Effector memory CD8-positive, alpha-beta T cell (primary cell): ENCODE data around the gene MEIKIN.
A peak's percentile ranks its signal among the peaks of the same experiment; 100 is the strongest.

ENCODE experiments used
- ATAC-seq: fragments of 150-1000 bp; cut with Tn5 transposase; replicated peaks from 2 replicates; pipeline ENCODE4 v1.10.0; 2021; ENCODE audit warnings: mild to moderate bottlenecking, moderate library complexity
- DNase-seq, 3 experiments: peaks; one replicate each; pipeline ENCODE4 v3.0.0; 2021
- H3K27ac Mint-ChIP-seq, 2 donors: one replicate each; pipeline ENCODE4 v1.8.0; 2022; ENCODE audit warnings: mild to moderate bottlenecking in 2 of 2, mixed read lengths in 2 of 2, moderate library complexity in 2 of 2
- H3K27me3 Mint-ChIP-seq, 2 donors: one replicate each; pipeline ENCODE4 v1.8.0; 2022; ENCODE audit warnings: mixed read lengths in 2 of 2
- H3K36me3 Mint-ChIP-seq: one replicate; pipeline ENCODE4 v1.8.0; 2022; ENCODE audit warnings: mild to moderate bottlenecking, moderate library complexity, mixed read lengths; ENCODE audit not compliant: insufficient read depth
- H3K4me1 Mint-ChIP-seq, 2 donors: one replicate each; pipeline ENCODE4 v1.8.0; 2022; ENCODE audit warnings: low read depth in 2 of 2, mixed read lengths in 2 of 2
- H3K4me3 Mint-ChIP-seq, 2 donors: one replicate each; pipeline ENCODE4 v1.8.0; 2022; ENCODE audit warnings: mild to moderate bottlenecking in 2 of 2, mixed read lengths in 2 of 2, moderate library complexity in 2 of 2
- H3K9me3 Mint-ChIP-seq, 2 donors: one replicate each; pipeline ENCODE4 v1.8.0; 2022; ENCODE audit warnings: mixed read lengths in 2 of 2

The MEIKIN gene

GRCh38 chr5:131796793-131797693, 148.4 kb downstream of the MEIKIN start, which contains the start of gene FNIP1:
FNIP1 (minus strand) TSS chr5:131797017; CDS start chr5:131796921, 96 bp downstream.
- H3K27ac Mint-ChIP-seq, result peak within 1 kb of the TSS; percentile 97
- H3K4me1 Mint-ChIP-seq, result peaks cover 21 to 29% of the 10 kb centered on the region in 2 donors
- DNase-seq (peak; percentile 97 to 98 (median 97)), ATAC-seq (peak; percentile 91)
- peak within 1 kb of the TSS; percentile 92 to 97 for H3K4me3 Mint-ChIP-seq
- peaks cover 20% of the 10 kb centered on the region for H3K36me3 Mint-ChIP-seq
- no peaks in the 10 kb centered on the region for H3K9me3 Mint-ChIP-seq
- no peaks in the 10 kb centered on the region for H3K27me3 Mint-ChIP-seq

- Mint-ChIP-seq H3K9me3 (no peaks in the 10 kb centered on the region), H3K4me1 (peaks cover 22 to 33% of the 10 kb centered on the region in 2 donors), H3K36me3 (peaks cover 20% of the 10 kb centered on the region), H3K27ac (peak overlapping the region; percentile 97), H3K27me3 (no peaks in the 10 kb centered on the region), H3K4me3 (peak overlapping the region; percentile 92 to 97)
- peak; percentile 13 for ATAC-seq
- DNase-seq, result peak in 2 of 3 experiments; percentile 5 to 12
Observed at GRCh38 chr5:131795879-131796792, 149.3 kb downstream of the MEIKIN start.

DNA sequence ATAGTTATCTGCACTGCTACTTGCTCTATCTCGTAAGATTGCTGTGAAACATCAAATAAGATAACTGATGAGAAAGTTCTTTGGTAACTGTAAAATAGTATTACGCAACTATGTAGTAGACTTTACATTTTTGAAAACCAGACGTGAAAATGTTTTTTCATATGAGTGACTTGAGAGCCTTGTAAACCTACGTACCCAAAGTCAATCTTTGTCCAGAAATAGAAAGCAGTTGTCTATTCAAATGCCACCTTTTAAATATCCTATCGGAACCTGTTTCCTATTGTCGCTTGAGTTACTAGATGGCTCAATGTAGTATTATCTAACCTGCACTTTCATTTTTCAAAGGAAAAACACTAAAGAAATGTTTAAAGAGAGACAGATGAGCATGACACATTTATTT, 150.2 kb downstream of the MEIKIN start:
- Mint-ChIP-seq H3K36me3 (peaks cover 20% of the 10 kb centered on the region), H3K9me3 (no peaks in the 10 kb centered on the region), H3K4me3 (peak overlapping the region; percentile 92 to 97), H3K4me1 (peaks cover 27 to 41% of the 10 kb centered on the region in 2 donors), H3K27ac (peak overlapping the region in 1 of 2 donors; percentile 97), H3K27me3 (no peaks in the 10 kb centered on the region)
- DNase-seq, result no peak
- ATAC-seq, result no peak

DNA sequence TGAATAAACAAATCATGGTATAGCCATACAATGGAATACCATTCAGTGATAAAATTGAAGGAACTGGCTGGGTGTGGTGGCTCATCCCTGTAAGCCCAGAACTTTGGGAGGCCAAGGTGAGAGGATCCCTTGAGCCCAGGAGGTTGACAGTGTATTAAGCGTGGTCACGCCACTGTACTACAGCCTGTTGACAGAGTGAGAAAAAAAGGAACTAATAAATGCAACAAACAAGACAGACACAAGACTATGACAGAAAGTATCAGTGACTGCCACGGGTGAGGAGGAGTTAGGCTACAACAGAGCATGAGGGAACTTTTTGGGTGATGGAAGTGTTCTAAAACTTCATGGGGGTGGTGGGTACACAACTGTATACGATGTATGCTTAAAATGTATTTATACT, 150.9 kb downstream of the MEIKIN start:
- ATAC-seq, result no peak
- no peak for DNase-seq
- peaks cover 20% of the 10 kb centered on the region for H3K36me3 Mint-ChIP-seq
- peak overlapping the region; percentile 19 to 30 for H3K4me3 Mint-ChIP-seq
- no peaks in the 10 kb centered on the region for H3K27me3 Mint-ChIP-seq
- no peaks in the 10 kb centered on the region for H3K9me3 Mint-ChIP-seq
- H3K4me1 Mint-ChIP-seq, result peaks cover 29 to 45% of the 10 kb centered on the region in 2 donors
- H3K27ac Mint-ChIP-seq, result peak overlapping the region in 1 of 2 donors; percentile 97

DNA sequence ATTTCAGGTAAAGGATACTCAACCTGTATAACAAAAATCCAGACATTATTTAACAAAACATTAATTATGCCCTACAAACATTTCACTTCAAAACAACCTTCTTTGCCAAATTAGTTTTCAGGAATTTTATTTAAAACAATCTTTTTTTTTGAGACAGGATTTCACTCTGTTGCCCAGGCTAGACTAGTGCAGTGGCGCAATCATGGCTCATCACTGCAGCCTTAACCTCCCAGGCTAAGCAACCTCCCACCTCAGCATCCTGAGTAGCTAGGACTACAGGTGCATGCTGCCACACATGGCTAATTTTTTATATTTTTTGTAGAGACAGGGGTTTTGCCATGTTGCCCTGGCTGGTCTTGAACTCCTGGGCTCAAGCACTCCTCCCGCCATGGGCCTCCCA, 152.6 kb downstream of the MEIKIN start:
- no peak for DNase-seq
- Mint-ChIP-seq H3K4me3 (no peak overlapping the region), H3K27me3 (no peaks in the 10 kb centered on the region), H3K9me3 (no peaks in the 10 kb centered on the region), H3K27ac (no peak overlapping the region), H3K4me1 (peaks cover 33 to 50% of the 10 kb centered on the region in 2 donors), H3K36me3 (peaks cover 19% of the 10 kb centered on the region)
- no peak for ATAC-seq

- Mint-ChIP-seq H3K27ac (no peak overlapping the region), H3K36me3 (peaks cover 8% of the 10 kb centered on the region), H3K4me3 (no peak overlapping the region), H3K9me3 (no peaks in the 10 kb centered on the region), H3K4me1 (peaks cover 35 to 57% of the 10 kb centered on the region in 2 donors), H3K27me3 (no peaks in the 10 kb centered on the region)
- no peak for DNase-seq
- ATAC-seq, result no peak
Observed at GRCh38 chr5:131791866-131792265, 153.6 kb downstream of the MEIKIN start.

GRCh38 chr5:131790550-131790949, 154.9 kb downstream of the MEIKIN start:
- no peak overlapping the region for H3K4me3 Mint-ChIP-seq
- no peaks in the 10 kb centered on the region for H3K27me3 Mint-ChIP-seq
- no peaks in the 10 kb centered on the region for H3K9me3 Mint-ChIP-seq
- H3K4me1 Mint-ChIP-seq, result peaks cover 29 to 57% of the 10 kb centered on the region in 2 donors
- ATAC-seq (no peak), DNase-seq (no peak)
- H3K36me3 Mint-ChIP-seq, result no peaks in the 10 kb centered on the region
- H3K27ac Mint-ChIP-seq, result no peak overlapping the region

DNA sequence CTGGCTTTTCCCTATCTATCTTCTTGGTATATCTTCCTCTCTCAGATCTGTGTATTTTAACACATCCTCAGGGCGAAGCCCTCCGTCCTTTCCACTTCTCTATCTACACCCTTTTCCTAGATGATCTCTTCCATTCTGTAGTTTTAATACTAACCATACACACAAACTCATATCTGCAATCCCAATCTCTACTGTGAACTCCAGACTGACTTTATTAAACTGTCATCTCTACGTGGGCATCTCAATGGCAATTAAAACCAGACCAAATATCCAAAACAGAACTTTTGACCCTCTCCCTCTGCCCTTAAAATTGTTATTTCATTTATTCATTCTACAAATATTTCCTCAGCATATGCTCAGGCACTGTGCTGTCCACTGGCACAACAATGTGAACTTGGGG, 155.7 kb downstream of the MEIKIN start:
- Mint-ChIP-seq H3K4me1 (peaks cover 23 to 49% of the 10 kb centered on the region in 2 donors), H3K4me3 (no peak overlapping the region), H3K27ac (no peak overlapping the region), H3K27me3 (no peaks in the 10 kb centered on the region), H3K36me3 (no peaks in the 10 kb centered on the region), H3K9me3 (no peaks in the 10 kb centered on the region)
- DNase-seq (no peak), ATAC-seq (no peak)

GRCh38 chr5:131787736-131788135, 157.7 kb downstream of the MEIKIN start:
- ATAC-seq, result no peak
- Mint-ChIP-seq H3K36me3 (no peaks in the 10 kb centered on the region), H3K27me3 (no peaks in the 10 kb centered on the region), H3K27ac (peak overlapping the region in 1 of 2 donors; percentile 39), H3K4me3 (no peak overlapping the region), H3K4me1 (peaks cover 23 to 47% of the 10 kb centered on the region in 2 donors), H3K9me3 (no peaks in the 10 kb centered on the region)
- DNase-seq, result no peak

GRCh38 chr5:131786900-131787692, 158.4 kb downstream of the MEIKIN start:
- no peak for ATAC-seq

DNA sequence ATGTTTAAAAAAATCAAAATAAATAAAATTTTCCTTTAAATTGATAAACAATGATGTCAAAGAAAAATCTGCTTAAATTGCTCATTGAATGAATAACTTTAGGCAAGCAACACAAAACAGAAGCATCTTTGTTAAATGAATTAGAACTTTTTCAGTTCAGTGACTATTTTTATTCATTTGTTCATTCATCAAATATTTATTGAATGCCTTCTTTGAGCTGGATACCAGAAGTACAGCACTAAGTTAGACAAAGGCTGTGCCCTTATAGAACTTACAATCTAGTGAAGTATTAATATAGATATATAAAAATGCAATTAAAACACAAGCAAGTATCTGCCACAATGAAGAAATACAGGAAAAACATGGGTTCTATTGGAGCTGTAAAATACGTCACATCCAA, 159.4 kb downstream of the MEIKIN start:
- H3K27ac Mint-ChIP-seq, result no peak overlapping the region
- ATAC-seq (no peak), DNase-seq (no peak)
- no peak overlapping the region for H3K4me3 Mint-ChIP-seq
- H3K9me3 Mint-ChIP-seq, result no peaks in the 10 kb centered on the region
- H3K27me3 Mint-ChIP-seq, result no peaks in the 10 kb centered on the region
- H3K4me1 Mint-ChIP-seq, result peaks cover 28 to 57% of the 10 kb centered on the region in 2 donors
- H3K36me3 Mint-ChIP-seq, result no peaks in the 10 kb centered on the region

More at GRCh38 chr5:131786900-131787692, 158.4 kb downstream of the MEIKIN start:
- peaks cover 24 to 54% of the 10 kb centered on the region in 2 donors for H3K4me1 Mint-ChIP-seq
- H3K9me3 Mint-ChIP-seq, result no peaks in the 10 kb centered on the region
- no peaks in the 10 kb centered on the region for H3K27me3 Mint-ChIP-seq
- no peaks in the 10 kb centered on the region for H3K36me3 Mint-ChIP-seq
- no peak for DNase-seq
- no peak overlapping the region for H3K4me3 Mint-ChIP-seq
- peak overlapping the region in 1 of 2 donors; percentile 39 for H3K27ac Mint-ChIP-seq

DNA sequence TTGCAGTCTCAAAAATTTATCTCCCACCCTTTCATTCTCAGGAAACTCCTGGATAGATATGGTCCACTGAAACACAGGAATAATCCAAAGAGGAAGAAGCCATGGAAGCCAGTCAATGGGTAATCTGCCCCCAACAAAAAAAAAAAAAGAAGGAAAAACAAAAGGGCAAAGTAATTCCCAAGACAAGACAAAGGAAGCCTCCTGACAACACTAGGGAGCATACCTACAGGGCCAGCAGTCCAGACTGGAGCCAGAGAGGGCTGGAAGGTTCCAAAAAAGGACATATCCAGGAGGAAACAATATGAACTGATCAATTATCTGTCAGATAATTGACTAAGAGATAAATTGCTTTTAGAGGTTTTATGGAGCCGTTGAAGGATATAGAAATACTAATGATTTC, 161.6 kb downstream of the MEIKIN start:
- H3K27ac Mint-ChIP-seq, result peak overlapping the region in 1 of 2 donors; percentile 83
- H3K27me3 Mint-ChIP-seq, result no peaks in the 10 kb centered on the region
- ATAC-seq (no peak), DNase-seq (no peak)
- no peaks in the 10 kb centered on the region for H3K9me3 Mint-ChIP-seq
- H3K4me3 Mint-ChIP-seq, result no peak overlapping the region
- H3K36me3 Mint-ChIP-seq, result no peaks in the 10 kb centered on the region
- peaks cover 25 to 49% of the 10 kb centered on the region in 2 donors for H3K4me1 Mint-ChIP-seq
